Pulmonary artery endothelial cell (primary cell): ENCODE data around the gene MFSD12. TPM values are rescaled to one million over a fixed set of nuclear protein-coding genes. Genes with fewer than 3 reads are reported as not detected.
A peak's percentile ranks its signal among the peaks of the same experiment; 100 is the strongest.
"Not testable (repeated sequence)": the region's sequence is repeated elsewhere in the genome, so short reads cannot be mapped to it uniquely, and the experiment has no call there.

Experiments
- DNase-seq: peaks from one replicate; pipeline ENCODE4 v3.0.0-alpha.2; 2011; ENCODE audit warnings: low read depth, low spot score
- total RNA-seq: library from RNA; depleted of rRNA; stranded (reverse); fragments of >200 nt; gene quantifications from 2 replicates; pipeline ENCODE4 v1.2.3, GENCODE V29; 2014

MFSD12 gene
- total RNA-seq, 1 donor from 2014 or later = 65.7 TPM

DNA sequence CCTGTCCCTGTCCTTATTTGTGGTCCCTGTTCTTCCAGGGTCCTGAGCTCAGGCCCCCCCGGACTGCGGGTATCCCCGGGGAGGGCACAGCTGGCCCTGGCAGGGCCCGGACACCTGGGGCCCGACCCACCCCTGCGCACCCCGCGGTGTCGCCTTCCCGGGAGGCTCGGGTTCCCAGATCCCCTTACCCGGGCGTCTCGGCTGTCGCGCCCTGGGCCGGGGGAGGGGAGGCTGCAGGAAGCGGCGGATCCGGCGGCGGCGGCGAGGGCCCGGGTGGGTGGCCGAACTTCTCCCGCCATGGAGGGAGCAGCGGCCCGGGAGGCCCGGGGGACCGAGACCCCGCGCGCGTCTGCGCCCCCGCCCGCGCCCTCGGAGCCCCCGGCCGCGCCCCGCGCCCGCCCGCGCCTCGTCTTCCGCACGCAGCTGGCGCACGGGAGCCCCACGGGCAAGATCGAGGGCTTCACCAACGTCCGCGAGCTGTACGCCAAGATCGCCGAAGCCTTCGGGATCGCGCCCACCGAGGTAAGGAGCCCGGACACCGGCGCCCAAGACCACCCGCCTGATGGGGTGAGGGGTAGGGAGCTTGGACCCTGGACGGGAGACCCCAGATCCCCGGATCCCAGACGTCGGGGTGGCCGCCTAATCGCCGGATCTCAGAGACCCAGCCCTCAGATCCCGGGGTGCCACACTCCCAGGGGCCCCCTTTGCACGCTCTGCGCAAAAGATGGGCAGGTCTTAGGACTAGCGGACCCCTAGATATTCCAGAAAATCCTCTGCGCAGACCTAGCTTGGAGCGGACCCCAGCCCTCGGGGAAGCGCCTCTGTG is 28.1 kb upstream of the MFSD12 start, which contains the start of gene GIPC3:
GIPC3 (plus strand) TSS at position 178 of the 826 bp plus-strand sequence; CDS start at position 298, 120 bp downstream.
- no peak for DNase-seq

DNA sequence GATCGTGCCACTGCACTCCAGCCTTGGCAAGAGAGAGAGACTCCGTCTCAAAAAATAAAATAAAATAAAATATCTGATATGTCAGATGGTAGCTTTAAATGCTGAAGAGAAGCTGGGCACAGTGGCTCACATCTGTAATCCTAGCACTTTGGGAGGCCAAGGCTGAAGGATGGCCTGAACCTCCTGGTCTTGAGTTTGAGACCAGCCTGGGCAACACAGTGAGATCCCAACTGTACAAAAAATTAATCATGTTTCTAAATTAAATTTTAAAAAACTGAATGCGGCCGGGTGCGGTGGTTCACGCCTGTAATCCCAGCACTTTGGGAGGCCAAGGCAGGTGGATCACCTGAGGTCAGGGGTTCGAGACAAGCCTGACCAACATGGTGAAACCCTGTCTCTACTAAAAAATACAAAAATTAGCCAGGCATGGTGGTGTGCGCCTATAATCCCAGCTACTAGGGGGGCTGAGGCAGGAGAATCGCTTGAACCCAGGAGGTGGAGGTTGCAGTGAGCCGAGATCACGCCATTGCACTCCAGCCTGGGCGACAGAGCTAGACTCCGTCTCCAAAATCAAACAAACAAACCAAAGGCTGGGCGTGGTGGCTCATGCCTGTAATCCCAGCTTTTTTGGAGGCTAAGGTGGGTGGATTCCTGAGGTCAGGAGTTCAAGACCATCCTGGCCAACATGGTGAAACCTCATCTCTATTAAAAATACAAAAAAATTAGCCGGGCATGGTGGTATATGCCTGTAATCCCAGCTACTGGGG is 26.8 kb upstream of the MFSD12 start:
- not testable (repeated sequence) for DNase-seq

DNA sequence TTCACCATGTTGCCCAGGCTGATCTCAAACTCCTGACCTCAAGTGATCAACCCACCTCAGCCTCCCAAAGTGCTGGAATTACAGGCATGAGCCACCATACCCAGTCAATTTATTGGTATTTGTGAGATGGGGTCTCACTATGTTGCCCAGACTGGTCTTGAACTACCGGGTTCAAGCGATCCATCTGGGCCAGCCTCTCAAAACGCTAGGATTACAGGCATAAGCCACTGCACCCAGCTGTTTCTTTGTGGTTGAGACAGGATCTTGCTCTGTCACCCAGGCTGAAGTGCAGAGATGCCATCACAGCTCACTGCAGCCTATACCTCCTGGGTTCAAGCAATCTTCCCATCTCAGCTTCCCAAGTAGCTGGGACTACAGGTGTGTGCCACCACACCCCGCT is 24.4 kb upstream of the MFSD12 start:
- not testable (repeated sequence) for DNase-seq

DNA sequence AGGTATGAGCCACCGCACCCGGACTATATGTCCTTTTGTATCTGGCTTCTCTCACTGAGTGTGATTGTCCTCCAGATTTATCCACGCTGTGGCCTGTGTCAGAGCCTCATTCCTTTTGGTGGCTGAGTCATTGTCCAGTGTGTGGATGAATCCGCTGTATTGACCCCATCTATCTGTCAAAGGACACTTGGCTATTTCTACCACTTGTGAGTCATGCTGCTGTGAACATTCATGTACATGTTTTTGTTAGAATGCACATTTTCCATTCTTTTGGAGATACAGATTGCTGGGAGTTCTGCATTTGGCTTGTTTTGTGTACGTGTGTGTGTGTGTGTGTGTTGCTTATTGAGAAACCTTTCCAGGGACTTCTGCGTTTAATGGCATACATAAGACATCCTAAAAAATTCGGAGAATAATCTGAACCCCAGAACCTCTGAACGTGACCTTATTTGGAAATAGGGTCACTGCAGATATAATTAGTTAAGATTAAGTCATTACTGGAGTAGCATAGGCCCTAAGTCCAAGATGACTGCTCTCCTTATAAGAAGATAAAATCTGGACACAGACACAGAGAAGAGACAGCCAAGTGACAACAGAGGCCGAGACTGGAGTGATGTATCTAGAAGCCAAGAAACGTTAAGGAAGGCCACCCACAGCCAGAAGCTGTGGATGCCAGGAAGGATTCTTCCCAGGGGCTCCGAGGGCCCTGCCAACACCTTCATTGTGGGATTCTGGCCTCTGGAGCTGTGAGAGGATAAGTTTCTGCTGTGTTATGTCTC is 23.0 kb upstream of the MFSD12 start:
- peak; percentile 66 for DNase-seq

DNA sequence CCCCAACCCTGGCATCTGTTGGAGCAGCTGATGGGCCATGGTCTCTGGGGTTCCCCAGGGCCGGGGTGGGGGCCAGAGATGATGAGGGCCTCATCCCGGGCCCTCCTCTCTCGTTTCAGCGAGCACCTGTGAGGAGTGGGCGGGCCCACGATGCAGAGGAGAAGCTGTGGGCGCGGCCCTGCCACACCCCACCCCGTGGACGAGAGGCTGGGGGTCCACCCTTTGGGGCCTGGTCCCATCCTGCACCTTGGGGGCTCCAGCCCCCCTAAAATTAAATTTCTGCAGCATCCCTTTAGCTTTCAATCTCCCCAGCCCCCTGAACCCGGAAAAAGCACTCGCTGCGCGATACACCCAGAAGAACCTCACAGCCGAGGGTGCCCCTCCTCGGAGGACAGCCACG is 21.0 kb upstream of the MFSD12 start:
- DNase-seq = no peak

DNA sequence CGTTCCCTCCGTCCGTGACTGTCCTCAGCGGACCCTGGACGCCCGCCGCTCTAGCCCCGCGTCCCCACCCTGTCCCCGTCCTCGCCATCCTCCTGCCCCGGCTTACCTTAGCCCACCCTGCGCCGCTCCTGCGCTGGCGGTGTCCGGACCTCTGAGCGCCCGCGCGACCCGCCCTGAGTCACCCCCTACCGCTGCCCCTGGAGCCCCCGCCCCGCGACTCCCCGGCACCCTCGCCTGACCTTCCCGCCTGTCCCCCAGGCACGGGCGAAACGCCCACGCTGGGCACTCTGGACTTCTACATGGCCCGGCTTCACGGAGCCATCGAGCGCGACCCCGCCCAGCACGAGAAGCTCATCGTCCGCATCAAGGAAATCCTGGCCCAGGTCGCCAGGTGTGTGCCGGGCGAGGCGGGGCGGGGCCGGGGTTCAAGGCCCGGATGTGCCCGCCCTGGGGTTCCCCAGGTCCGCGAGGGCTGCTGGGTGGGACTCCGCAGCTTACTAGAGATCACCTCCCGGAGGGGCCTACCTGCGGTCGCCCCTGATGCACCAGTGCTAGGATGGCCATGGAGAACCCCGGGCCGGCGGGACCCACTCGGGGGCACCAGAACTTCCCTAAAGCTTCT is 20.4 kb upstream of the MFSD12 start:
- no peak for DNase-seq

DNA sequence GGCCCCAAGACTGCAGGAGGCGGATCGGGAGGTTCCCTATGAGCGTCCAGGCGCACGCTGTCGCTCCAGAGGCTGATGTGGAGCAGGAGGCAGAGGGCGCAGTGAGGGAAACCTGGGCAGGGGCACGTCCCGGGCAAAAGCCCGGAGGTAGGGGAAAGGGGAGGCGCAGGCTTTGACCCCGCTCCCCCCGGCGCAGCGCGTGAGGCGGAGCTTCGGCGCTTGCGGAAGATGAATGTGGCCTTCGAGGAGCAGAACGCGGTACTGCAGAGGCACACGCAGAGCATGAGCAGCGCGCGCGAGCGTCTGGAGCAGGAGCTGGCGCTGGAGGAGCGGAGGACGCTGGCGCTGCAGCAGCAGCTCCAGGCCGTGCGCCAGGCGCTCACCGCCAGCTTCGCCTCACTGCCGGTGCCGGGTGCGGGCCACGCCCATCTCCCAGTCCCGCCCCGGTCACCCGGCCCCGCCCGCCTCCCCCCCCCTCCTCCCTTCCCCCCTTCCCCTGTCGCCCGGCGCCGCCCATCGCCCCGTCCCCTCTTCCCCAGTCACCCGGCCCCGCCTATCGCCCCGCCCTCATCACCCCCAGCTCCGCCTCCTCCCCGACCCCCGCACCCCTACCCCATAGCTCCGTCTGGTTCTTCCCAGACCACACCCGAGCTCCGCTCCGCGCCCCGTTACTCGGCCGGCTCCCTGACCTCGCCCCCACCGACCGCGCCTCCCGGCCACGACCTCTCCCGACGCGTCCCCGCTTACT is 19.5 kb upstream of the MFSD12 start:
- DNase-seq = no peak

DNA sequence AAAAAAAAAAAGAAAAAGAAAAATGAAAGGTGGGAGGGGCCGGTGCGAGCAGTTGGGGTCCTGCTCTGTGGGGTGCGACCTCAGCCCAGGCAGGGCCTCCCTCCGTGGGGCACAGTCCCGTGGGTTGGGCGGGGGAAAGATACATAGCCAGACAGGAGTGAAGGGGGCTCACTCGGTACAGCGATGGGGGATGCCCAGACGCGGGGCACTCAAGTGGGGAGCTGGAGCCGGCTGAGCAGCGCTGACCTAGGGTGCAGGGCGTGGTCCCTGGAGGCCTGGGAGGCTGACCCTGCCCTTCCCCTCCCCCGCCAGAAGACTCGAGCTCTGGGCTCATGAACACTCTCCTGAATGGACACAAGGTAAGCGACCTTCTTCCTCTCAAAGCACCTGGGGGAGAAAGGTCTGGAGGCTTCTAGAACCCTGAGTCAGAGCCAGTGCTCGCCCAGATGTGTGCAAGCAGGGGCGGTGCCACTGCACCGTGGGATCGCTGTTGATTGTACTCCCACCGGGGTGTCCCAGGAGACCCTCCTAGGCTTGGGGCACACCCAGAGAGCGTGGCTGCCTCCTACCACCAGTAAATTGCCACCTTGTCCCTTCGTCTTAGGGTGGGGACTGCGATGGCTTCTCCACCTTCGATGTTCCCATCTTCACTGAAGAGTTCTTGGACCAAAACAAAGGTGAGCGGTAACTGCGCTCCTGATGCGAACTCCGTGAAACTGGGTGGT is 18.7 kb upstream of the MFSD12 start:
- no peak for DNase-seq

DNA sequence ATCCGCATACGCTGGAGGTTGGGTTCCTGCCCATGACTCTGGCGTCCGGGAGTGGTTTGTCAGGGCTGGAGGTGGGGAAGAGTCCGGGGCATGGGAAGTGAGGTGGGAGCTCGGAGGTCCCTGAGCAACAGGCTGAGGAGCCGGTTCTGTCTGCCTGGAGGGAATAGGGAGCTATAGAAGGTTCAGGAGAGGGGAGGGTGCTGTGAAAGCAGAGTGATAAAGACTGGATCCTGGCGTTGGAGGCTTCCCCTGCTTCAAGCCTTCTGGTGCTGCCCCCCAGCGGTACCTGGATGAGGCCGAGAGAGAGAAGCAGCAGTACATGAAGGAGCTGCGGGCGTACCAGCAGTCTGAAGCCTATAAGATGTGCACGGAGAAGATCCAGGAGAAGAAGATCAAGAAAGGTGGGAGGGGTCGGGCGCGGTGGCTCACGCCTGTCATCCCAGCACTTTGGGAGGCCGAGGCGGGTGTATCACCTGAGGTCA is 17.9 kb upstream of the MFSD12 start:
- no peak for DNase-seq

DNA sequence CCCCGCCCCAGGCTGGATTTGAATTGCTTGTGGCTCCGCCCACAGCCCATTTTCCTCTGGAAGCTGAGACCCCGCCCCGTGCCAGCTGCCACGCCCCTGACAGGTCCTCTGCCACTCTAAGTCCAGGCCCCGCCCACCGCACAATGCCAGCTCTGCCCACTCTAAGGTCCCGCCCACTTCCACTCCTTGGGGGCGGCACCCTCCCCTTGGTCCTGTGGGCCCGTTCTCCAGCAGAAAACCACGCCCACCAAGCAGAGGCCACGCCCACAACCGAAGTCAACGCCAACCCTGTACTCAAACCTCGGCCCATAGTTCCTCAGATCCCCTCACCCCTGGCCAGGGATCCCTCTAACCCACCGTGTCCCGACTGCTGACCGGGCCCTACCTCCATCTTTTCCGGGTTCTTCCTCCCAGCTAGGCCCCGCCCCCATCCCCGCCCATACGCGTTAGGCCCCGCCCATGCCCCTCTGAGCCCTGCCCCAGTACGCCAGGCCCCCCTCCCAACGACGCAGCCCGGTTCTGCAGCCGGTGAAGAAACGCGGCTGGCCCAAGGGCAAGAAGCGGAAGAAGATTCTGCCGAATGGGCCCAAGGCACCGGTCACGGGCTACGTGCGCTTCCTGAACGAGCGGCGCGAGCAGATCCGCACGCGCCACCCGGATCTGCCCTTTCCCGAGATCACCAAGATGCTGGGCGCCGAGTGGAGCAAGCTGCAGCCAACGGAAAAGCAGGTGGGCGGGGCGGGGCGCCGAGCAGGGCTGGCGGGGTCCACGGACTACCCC is 16.7 kb upstream of the MFSD12 start:
- peak; percentile 94 for DNase-seq

DNA sequence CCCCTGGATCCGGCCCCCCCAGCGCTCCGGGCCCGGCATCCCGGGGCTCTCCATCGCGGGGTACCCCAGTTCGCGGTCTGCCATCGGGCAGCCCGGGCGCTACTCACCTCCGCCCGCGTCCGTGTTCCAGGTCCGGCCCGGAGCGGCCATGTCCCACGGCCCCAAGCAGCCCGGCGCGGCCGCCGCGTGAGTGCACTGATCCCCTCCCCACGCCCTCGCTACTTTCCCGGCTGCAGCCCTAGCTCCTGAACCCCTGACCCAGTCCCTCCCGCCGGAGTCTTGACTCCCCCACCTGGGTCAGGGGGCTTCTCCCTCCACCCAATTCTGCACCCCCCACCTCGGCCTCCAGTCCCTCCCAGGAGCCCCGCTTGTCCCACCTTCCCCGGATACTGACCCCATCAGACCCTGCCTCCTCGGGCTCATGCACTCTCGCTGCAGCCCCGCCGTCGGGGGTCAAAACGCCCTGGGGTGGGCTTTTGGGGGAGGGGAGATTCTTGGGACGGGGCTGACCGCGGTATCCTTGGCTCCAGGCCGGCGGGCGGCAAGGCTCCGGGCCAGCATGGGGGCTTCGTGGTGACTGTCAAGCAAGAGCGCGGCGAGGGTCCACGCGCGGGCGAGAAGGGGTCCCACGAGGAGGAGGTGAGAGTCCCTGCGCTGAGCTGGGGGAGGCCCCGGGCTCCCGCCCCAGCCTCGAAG is 15.9 kb upstream of the MFSD12 start:
- DNase-seq = no peak

DNA sequence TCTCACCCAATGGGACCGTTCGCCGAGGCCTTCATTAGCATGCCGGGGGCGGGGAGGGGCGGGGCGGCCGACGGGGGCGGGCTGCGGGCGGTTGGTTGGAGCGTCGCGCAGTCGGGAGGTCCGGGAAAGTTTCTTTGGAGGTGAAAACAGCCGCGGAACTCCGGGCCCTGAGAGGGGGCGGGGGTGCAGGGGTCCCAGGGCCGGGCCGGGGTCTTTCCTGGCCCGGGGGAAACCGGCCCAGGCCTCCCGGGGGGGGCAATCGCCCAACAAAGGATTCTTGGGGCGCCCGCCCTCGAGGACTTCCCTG is 15.4 kb upstream of the MFSD12 start, which contains the start of gene HMG20B:
HMG20B (plus strand) TSS at position 90 of the 307 bp plus-strand sequence. CDS start 366 bp downstream, outside the sequence.
- no peak for DNase-seq

DNA sequence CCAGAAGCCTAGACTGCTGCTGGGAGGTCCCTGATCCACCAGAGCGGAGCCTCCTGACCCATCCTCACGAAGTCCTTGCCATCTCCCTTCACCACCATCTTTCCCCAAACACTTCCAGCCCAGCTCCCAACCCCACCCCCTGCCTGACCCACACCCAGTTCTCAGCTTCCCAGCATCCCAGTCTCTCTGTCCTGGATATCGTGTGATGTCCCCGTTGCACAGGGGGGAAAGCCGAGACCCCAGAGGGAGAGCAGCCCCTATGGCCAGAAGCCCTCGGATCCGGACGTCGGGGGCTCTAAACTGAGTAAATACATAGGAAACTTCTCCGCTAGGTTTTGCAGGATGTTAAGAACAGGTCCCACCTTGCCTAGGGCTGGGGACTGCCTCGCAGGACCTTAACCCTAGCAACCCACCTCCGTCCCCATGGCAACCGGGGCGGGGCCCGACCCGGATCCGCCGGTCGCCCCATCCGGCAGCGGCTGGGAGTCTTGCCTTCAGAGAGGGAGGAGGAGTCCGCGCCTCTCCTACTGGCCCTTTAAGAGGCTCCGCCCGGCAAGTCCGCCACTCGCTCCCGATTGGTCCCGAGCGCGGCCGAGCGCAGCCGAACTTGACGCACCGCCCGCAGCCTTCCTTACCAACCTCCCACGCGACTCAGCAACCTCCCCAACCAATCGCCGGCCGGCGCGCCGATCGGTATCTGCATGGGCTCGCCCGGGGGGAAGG is 14.9 kb upstream of the MFSD12 start:
- DNase-seq = peak; percentile 99

DNA sequence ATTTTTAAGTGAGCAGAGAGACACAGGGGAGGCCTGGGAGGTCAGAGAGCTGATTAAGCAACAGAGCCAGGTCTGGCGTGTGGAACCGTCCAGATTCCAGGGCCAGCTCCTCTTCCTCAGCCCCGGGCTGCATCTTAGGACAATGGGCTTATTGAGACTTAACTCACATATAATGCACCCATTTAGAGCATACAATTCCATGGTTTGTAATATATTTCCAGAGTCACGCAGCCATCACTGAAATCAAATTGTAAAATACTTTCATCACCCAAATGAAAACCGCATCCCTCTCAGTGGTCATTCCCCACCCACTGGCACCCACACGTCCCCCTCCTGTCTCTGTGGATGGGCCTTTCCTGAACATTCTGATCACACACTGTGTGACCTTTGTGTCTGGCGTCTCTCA is 13.2 kb upstream of the MFSD12 start:
- no peak for DNase-seq

DNA sequence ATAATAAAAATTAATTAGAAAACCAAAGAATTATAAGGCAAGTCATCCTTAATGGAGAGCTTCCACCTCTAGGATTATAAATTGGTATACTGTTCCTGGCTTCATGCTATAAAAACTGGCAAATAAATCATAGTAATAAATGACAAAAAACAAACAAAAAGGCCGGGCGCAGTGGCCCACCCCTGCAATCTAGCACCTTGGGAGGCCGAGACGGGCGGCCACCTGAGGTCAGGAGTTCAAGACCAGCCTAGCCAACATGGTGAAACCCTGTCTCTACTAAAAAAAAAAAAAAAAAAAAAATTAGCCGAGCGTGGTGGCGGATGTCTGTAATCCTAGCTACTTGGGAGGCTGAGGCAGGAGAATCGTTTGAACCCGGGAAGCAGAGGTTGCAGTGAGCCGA is 12.7 kb upstream of the MFSD12 start:
- not testable (repeated sequence) for DNase-seq

DNA sequence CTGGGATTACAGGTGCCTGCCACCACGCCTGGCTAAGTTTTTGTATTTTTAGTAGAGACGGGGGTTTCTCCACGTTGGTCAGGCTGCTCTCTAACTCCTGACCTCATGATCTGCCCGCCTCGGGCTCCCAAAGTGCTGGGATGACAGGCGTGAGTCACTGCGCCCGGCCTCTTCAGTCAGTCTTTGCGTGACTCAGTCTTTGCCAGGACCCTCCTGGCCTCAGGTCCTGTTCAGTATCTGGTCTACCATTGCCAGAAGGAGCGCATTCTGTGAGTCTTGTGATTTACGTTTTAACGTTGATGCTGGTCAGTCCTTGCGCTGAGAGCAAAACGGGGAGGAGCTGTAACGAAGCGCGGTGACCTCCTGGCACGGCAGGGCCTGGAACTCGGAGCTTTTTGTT is 7.8 kb upstream of the MFSD12 start:
- no peak for DNase-seq

DNA sequence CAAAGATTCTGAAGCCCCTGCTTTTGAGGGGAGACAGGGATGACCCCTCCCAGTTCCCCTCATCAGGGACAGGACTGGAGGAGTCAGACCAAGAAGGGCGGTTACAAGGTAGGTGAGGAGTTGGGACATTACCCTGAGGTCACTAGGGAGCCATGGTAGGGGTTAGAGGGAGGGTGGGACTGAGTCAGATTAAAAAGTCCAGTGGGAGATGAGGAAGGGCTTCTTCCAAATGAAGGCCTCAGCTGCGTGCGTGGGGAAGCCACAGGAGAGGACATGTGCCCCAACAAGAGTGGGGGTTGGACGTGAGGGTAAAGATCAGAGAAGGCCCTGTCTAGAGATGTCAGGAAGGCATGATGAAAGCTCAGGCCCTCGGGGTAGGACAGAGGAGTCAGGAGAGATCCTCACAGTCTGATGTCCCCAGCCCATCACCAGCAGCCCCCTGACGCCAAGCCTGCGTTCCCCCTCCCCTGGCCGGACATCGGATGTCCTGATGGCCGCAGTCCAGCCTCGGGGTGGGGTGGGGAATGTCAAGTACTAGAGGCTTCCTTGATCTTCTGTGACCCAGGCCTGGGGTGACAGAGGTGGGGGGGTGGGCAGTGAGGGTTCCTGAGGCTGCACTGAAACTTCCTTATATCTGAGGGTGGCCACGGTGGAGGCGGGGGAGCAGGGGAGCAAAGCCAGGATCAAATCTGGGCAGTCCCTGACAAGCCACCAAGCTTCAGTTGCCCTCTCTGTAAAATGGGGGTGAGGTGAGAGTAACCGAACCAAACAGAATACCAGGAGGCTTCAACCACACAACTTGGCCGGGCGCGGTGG is 6.5 kb upstream of the MFSD12 start:
- no peak for DNase-seq
